ENCODE measurements around the gene DIAPH1.

GRCh38 chr5:141590127-141590526 is 28.7 kb downstream of the DIAPH1 start:
- TF ChIP-seq CTCF (IDR thresholded peaks at IDR 0.05): no peak
- no peak for TF ChIP-seq ZFX (IDR thresholded peaks at IDR 0.05; ENCODE audit: borderline replicate concordance)

Measured in 22Rv1 (cell line).